Adipocyte (in vitro differentiated cells): ENCODE data around the gene FEZF1.

Experiments
- DNase-seq: peaks from one replicate; pipeline ENCODE4 v3.0.0-alpha.2; 2015; ENCODE audit warnings: low read depth
- H3K27me3 ChIP-seq: replicated peaks from 2 replicates; pipeline ENCODE4 v1.7.0; 2013; ENCODE audit warnings: mild to moderate bottlenecking, low read length, moderate library complexity; ENCODE audit not compliant: control insufficient read depth, insufficient read depth
- H3K36me3 ChIP-seq: 2 replicates; pipeline ENCODE4 v1.7.0; 2013; ENCODE audit warnings: low read length, mild to moderate bottlenecking, moderate library complexity; ENCODE audit not compliant: control insufficient read depth, insufficient read depth, severe bottlenecking
- H3K4me1 ChIP-seq: 2 replicates; pipeline ENCODE4 v1.7.0; 2013; ENCODE audit warnings: mild to moderate bottlenecking, low read length, moderate library complexity; ENCODE audit not compliant: control insufficient read depth, insufficient read depth
- H3K4me3 ChIP-seq: 2 replicates; pipeline ENCODE4 v1.7.0; 2013; ENCODE audit warnings: mild to moderate bottlenecking, low read length, moderate library complexity
- H3K9ac ChIP-seq: 2 replicates; pipeline ENCODE4 v1.7.0; 2013; ENCODE audit warnings: mild to moderate bottlenecking, low read length, moderate library complexity
- H3K9me3 ChIP-seq: 2 replicates; pipeline ENCODE4 v1.7.0; 2013; ENCODE audit warnings: mild to moderate bottlenecking, low read length, moderate library complexity; ENCODE audit not compliant: control insufficient read depth

Gene FEZF1

GRCh38 chr7:122316467-122317388 is 12.2 kb upstream of the FEZF1 start:
- peak overlapping the region; percentile 38 for H3K4me3 ChIP-seq
- peaks cover 8% of the 10 kb centered on the region for H3K4me1 ChIP-seq
- no peaks in the 10 kb centered on the region for H3K9me3 ChIP-seq

GRCh38 chr7:122315507-122316466 is 11.2 kb upstream of the FEZF1 start:
- peaks cover 9% of the 10 kb centered on the region for H3K4me1 ChIP-seq
- no peak overlapping the region for H3K9ac ChIP-seq
- no peaks in the 10 kb centered on the region for H3K36me3 ChIP-seq
- DNase-seq = no peak
- peaks cover 65% of the 10 kb centered on the region for H3K27me3 ChIP-seq
- peak overlapping the region; percentile 38 for H3K4me3 ChIP-seq
- no peaks in the 10 kb centered on the region for H3K9me3 ChIP-seq

More at GRCh38 chr7:122316467-122317388, 12.2 kb upstream of the FEZF1 start:
- Histone ChIP-seq H3K9ac (no peak overlapping the region), H3K27me3 (peaks cover 56% of the 10 kb centered on the region), H3K36me3 (no peaks in the 10 kb centered on the region)
- peak; percentile 25 for DNase-seq

- H3K4me3 ChIP-seq = no peak overlapping the region
- H3K27me3 ChIP-seq = peaks cover 80% of the 10 kb centered on the region
- no peaks in the 10 kb centered on the region for H3K36me3 ChIP-seq
- H3K9ac ChIP-seq = no peak overlapping the region
- peaks cover 9% of the 10 kb centered on the region for H3K4me1 ChIP-seq
- DNase-seq = no peak
- no peaks in the 10 kb centered on the region for H3K9me3 ChIP-seq
Measured at GRCh38 chr7:122314284-122314683, 9.7 kb upstream of the FEZF1 start.

- H3K9ac ChIP-seq = no peak overlapping the region
- DNase-seq = no peak
- H3K9me3 ChIP-seq = no peaks in the 10 kb centered on the region
- H3K27me3 ChIP-seq = peaks cover 95% of the 10 kb centered on the region
- H3K4me3 ChIP-seq = no peak overlapping the region
- peaks cover 9% of the 10 kb centered on the region for H3K4me1 ChIP-seq
- H3K36me3 ChIP-seq = no peaks in the 10 kb centered on the region
Measured at GRCh38 chr7:122312789-122313188, 8.2 kb upstream of the FEZF1 start.

- DNase-seq = no peak
- peaks cover 9% of the 10 kb centered on the region for H3K4me1 ChIP-seq
- H3K36me3 ChIP-seq = no peaks in the 10 kb centered on the region
- H3K4me3 ChIP-seq = peak overlapping the region; percentile 49
- no peak overlapping the region for H3K9ac ChIP-seq
- no peaks in the 10 kb centered on the region for H3K9me3 ChIP-seq
- H3K27me3 ChIP-seq = peaks cover 97% of the 10 kb centered on the region
Measured at GRCh38 chr7:122311734-122312450, 7.3 kb upstream of the FEZF1 start.

- peaks cover 99% of the 10 kb centered on the region for H3K27me3 ChIP-seq
- H3K9me3 ChIP-seq = no peaks in the 10 kb centered on the region
- peaks cover 9% of the 10 kb centered on the region for H3K4me1 ChIP-seq
- no peaks in the 10 kb centered on the region for H3K36me3 ChIP-seq
- H3K9ac ChIP-seq = no peak overlapping the region
- no peak overlapping the region for H3K4me3 ChIP-seq
- no peak for DNase-seq
Measured at GRCh38 chr7:122311050-122311700, 6.6 kb upstream of the FEZF1 start.

- peak; percentile 56 for DNase-seq
- H3K9ac ChIP-seq = no peak overlapping the region
Measured at GRCh38 chr7:122310119-122311021, 5.8 kb upstream of the FEZF1 start.

GRCh38 chr7:122309421-122309820 is 4.9 kb upstream of the FEZF1 start:
- Histone ChIP-seq H3K36me3 (no peaks in the 10 kb centered on the region), H3K4me1 (peaks cover 16% of the 10 kb centered on the region), H3K27me3 (peaks cover 97% of the 10 kb centered on the region), H3K9me3 (no peaks in the 10 kb centered on the region), H3K9ac (no peak overlapping the region), H3K4me3 (no peak overlapping the region)
- no peak for DNase-seq

More at GRCh38 chr7:122310119-122311021, 5.8 kb upstream of the FEZF1 start:
- Histone ChIP-seq H3K9me3 (no peaks in the 10 kb centered on the region), H3K27me3 (peaks cover 99% of the 10 kb centered on the region), H3K36me3 (no peaks in the 10 kb centered on the region), H3K4me3 (peak overlapping the region; percentile 78), H3K4me1 (peaks cover 10% of the 10 kb centered on the region)

- no peak overlapping the region for H3K4me3 ChIP-seq
- no peak for DNase-seq
- peaks cover 96% of the 10 kb centered on the region for H3K27me3 ChIP-seq
- H3K9me3 ChIP-seq = peaks cover 3% of the 10 kb centered on the region
- H3K4me1 ChIP-seq = peaks cover 16% of the 10 kb centered on the region
- no peaks in the 10 kb centered on the region for H3K36me3 ChIP-seq
- H3K9ac ChIP-seq = no peak overlapping the region
Measured at GRCh38 chr7:122307228-122307621, 2.7 kb upstream of the FEZF1 start.
